ENCODE measurements around the gene SPAG8.

Gene SPAG8

DNA sequence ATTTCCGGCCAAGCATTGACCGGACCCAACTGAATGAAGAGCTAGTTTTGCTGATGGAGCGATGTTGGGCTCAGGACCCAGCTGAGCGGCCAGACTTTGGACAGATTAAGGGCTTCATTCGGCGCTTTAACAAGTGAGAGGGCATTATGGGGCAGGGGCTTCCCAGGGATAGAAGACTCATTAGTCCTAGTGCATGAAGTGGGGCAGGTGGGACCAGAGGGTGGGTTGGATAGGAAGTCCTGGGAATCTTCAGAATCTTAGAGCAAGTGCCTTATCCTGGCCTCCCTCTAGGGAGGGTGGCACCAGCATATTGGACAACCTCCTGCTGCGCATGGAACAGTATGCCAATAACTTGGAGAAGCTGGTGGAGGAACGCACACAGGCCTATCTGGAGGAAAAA, 6.0 kb downstream of the SPAG8 start:
- no peak for DNase-seq

DNA sequence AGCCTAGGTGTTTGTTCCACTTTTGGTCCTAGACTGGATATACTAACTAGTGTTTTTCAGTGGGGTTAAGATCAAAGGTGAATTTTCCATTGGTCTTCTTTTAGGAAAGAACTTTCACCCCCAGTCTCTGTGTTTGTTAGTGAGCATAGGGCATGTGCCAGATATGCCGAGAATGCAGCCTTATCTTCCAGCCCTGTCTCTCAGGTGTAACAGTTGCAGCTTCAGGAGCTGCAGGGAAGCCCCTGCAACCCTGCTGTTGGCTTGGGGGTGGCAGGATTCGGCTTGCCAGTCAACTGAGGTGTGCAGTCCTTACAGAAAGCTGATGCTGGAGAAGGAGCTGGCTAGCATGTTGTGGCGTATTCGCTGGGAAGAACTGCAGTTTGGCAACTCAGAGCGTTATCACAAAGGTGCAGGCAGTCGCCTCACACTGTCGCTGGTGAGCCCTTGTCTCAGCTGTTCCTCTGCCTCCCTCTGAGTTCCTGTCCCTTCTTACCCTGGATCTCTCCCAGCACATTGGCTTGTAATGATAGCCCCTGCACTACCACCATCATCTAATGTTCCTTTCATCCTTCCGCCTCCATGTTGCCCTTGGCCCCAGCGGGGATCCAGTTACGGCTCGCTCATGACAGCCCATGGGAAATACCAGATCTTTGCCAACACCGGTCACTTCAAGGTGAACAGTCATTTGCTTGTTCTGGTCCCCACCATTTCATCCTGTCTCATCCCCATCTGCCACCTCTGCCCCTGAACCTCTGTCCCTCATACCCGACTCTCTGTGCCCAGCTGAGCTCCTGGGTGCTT, 10.5 kb downstream of the SPAG8 start:
- no peak for DNase-seq

DNA sequence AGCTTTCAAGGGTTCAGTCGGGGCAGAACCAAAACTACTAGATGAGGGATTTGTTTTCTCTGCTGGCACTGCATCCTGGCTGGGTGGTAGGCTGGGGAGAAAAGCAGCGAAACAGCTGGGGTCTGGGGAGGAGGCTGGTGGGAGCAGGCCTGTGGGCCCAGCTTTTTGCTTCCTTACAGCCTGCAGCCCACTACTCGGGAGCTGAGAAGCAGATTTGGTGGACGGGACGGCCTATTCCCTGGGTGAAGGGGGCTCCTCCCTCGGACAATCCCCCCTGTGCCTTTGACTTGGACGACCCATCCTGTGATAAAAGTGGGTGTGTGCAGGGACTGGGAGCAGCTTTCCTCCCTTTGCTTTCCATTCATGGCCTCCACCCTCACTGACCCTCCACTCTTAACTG, 11.5 kb downstream of the SPAG8 start:
- DNase-seq = no peak

DNA sequence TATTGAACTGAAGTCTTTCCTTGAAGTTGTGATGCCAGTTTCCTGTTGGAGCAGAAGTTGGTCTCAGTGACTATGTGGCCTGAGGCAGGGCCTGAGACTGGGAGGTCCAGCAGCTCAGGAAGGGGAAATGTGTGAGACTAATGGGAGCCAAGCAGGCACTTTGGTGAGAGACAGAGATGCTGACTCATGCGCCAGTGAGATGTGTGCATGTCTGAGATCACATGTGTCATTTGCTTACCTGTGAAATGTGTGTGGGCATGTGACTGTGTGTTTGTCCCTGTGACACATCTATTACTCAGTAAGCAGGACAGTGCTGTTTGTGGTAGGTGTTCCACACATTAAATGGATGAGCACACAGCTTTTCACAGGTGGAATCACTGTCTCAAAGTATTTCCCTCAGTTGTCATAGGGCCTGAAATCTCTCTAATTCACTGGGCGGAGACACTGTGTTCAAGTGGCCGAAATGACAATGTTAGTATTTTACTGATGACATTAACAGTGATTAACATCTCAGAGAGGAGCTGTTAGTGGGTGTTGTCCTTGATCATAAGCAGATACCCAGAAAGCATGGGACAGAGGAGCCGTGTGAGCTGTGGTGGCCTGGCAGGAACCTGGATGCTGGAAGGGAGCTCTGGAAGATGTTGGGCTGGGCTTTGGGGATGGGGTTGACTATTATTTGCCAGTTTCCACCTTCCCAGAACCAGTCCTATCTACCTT, 13.2 kb downstream of the SPAG8 start:
- DNase-seq = no peak

DNA sequence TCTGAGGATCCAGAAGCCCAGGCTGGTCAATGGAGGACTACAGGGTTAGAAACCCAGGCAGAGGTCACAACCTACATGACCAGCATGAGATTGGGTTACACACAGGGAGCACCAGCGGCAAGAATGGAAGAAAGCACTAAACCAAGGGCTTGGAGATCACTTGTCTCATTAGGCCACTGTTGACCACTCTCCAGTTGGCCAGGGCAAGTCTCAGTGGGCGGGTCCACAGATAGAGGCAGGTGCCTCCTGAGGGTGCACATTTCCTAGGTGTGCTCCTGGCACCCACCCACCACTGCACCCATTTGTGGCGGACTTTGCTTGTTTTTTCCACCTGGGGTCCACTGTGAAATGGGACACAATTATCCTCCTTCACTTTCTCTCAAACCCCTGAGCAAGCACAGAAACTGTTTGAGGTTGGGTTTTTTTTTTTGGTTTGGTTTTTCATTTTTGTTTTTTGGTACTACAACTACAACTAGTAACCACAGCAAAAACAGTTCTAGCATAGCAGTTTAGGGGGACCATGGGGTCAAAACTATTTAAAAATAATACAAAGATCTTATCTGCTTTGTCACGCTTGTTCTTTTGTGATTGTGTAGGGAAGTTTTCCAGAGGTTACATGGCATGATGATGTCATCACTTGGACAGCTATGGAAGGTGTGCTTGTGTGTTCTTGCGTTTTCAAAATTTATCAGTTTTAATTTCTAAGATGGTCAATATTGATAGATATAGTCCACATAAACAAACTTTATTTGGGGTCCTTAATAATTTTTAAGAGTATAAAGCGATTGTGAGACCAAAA, 14.6 kb downstream of the SPAG8 start:
- no peak for DNase-seq

DNA sequence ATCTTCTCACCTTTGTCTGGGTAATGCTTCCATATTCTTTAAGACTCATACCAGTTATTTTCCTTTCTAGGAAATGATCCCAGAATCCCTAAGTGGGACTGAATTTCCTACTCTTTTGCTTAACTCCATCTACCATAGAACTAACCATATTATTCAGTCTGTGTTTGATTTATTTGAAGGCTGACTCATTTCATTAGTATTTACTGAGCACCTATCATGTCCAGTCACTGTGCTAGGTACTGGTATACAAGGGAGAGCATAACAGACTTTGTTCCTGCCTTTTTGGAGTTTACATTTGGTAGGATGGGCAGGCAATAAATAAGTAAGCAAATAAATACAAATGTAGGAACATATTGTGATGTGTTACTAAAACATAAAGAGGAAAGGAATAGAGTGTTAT, 16.4 kb downstream of the SPAG8 start:
- no peak for DNase-seq

DNA sequence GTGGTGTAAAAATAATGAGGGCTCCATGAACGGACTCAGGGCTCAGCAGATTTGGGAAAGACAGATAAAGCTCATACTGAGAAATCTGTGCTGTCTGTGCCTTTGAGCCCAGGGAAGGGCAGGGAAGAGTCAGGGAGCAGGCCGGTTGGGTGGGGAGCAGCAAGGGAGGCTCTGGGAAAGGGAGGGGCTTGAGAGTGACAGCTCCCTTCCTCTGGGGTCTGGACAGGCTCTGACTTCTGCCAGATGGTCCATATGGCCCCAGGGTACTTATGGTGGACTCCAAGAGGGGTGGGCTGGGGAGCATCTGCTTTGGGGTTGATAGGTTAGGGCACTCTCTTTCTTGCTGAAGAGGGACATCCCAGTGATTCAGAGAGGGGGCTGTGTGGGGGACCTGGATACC, 18.6 kb downstream of the SPAG8 start:
- no peak for DNase-seq

DNA sequence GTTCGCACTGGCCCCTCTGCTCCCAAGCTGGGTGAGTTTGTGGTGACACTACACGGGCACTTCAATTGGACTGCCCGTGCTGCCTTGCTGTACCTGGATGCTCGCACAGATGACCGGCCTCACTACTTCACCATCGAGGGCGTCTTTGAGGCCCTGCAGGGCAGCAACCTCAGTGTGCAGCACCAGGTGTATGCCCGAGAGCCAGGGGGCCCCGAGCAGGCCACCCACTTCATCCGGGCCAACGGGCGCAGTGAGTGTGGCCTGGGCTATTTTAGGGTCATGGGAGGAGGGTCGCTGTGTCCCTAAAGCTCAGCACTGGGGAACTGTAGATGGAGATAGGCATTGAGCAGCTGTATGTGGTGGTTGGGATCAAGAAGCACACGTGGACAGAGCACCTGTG, 19.2 kb downstream of the SPAG8 start:
- no peak for DNase-seq

DNA sequence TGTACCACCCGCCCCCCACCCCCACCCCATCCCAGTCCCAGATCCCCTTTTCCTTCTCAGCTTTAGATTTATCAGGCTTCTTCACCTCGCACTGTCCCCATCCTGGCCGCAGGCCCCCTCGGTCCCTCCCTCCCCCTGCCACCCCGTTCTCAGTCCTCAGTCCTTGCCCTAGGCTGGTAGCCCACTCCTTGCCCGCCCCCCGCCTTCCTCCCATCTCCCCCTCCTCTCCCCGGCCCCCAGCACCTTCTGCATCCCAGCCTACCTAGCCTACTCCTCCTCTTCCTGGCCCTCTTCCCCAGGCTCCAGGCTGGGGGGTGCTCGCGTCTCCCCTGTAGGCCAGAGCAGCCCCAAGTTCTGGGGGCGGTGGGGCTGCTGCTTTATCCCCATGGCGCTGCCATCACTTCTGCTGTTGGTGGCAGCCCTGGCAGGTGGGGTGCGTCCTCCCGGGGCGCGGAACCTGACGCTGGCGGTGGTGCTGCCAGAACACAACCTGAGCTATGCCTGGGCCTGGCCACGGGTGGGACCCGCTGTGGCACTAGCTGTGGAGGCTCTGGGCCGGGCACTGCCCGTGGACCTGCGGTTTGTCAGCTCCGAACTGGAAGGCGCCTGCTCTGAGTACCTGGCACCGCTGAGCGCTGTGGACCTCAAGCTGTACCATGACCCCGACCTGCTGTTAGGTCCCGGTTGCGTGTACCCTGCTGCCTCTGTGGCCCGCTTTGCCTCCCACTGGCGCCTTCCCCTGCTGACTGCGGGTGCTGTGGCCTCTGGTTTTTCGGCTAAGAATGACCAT, 19.8 kb downstream of the SPAG8 start:
- DNase-seq = no peak

DNA sequence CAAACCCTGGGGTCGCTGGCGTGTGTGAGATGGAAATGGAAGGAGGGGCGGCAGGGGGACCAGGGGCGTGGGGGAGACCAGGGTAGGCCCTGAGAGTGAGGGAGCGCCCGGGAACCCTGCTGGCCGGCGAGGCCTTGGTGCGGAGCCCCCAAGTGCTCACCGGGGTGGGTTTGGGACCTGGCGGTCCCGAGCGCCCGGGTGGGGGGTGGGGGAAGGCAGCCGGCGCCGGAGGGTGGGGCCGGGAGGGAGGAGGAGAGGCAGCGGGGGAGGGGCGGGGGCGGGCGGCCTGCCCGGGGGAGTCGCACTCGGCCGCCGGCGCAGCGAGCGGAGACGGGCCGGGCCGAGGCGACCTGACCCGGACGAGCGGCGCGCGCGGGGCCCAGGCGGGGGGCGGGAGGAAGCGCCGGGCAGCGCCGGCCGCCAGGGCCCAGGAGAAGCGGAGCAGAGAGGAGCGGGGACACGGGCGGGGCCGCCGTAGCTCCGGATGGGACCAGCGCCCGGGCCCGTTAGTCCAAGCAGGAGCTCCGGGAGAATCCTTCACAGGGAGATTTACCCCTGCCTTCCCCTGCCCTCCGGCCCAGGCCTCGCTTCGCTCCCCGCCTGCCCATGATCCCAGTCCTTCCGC, 20.7 kb downstream of the SPAG8 start, which contains the start of gene NPR2:
Gene NPR2 (plus strand): TSS at position 295 of the 625 bp plus-strand sequence. CDS start 818 bp downstream, outside the sequence.
- no peak for DNase-seq

DNA sequence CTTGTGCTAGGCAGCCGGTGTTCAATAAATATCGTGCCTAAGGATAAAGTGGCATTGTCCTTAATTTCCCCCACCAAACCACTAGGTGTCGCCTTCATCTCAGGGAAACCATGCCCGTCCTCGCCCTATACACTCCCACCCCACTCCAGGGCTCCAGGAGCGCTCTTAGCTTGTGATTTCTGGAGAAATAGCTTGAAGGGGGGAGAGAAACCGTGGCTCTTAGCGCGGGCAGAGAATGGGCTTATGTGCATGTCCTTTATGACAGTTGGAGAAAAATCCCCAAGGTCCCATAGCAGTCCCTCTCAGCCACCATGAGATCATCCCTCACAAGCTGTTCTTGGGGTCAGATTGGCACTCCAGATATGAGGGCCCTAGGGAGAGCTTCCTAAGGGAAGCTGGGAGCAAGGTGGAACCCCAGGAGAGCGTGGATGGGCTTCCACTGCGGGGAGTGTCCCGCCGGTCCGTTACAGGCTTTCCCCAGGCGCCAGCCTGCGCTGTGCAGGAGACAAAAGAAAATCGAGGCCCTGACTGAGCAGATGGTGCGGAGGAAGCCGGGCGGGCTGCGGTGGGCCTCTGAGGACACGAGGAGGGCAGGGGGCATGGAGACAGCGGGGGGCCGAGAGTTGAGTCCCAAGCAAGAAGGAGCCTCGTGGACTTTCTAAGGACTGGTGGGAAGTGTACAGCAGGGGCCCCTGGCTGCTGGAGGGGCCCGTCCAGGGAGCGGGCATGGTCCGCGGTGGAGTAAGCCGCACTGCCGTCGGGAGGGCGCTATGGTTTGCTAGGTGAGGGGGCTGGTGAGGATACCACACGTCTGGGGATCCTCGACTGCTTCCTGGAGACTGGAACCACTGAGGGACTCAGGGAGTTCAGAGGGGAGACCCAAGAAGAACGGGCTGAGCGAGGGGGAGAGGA, 21.4 kb downstream of the SPAG8 start:
- no peak for DNase-seq

DNA sequence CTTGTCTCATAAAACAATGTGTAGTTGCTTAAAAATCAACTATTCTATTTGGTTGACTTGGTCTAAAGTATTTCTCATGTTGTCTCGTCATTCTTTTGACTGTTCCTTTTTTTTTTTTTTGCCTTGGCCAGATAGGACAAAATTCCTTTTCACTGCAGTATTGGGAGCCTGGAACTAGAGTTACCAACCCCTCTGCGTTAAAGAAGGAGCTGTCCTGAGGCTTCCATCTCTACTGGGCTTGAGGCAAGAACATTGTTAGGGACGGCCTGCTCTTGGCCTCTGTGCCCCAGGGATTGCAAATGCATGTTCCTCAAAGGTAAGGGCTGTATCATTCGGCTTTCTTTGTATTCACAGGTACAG, 22.1 kb downstream of the SPAG8 start:
- DNase-seq = no peak

DNA sequence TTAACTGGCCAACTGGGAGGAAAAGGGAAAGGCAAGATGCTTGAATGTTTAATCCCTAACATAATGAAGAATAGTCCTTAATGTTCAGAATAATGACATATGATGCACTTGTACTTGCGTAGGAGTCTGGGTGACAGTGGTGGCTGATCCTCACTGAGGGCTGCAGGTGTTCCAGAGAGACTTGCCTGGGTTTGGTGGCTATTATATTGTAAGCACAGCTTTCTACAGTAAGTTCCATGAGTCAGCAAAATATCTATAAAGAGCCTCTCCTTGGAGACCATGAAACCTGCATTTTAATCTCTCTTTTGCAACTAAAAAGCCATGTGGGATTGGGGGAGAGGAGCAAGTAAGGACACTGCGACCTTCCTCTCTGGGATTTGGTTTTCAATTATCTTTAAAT, 22.5 kb downstream of the SPAG8 start:
- no peak for DNase-seq

DNA sequence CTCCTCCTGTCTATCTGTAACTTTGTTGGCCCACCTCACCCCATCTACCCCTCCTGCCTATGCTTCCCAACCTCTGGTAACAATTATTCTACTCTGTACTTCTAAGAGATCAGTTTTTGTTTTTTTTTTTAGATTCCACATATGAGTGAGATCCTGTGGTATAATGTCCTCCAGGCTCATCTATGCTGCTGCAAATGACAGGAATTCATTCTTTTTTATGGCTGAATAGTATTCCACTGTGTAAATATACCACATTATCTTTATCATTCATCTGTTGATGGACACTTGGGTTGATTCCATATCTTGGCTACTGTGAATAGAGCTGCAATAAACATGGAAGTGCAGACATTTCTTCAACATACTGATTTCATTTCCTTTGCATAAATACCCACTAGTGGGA, 28.6 kb downstream of the SPAG8 start:
- no peak for DNase-seq

DNA sequence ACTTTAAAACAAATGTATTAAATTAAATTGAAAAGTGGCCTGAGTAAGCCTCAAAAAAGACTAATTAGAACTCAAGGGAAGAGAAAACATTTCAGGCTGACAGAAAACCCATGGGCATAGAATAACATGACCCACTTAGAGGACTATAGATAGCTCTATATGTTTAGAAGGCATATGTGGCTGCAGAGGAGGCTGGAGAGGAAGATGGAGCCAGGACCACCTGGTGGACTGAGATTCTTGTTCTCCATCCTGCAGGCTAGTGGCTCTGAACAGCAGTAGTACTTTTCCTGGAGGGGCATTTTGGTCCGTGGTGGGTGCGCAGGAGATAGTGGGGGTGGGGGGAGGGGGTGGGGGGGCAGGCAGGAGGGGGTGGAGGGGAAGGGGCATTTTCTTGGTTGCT, 31.0 kb downstream of the SPAG8 start:
- DNase-seq = no peak

DNA sequence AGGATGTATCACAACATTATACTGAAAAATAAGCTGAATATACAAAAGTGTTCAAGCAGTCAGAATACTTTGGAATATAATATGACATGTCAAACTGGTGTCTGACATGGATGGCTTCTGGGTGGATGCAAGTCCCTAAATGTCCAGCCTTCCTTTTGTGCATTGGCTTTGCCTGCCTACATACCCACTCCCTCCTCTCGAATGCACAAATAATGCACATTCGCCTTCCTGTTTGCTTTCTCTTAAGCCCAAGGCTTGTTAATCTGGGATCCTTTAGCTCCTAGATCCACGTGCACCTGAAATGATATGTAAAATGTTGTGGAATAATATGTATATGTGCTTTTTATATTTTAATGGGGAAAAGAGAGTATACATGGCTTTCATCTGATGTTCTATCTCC, 33.6 kb downstream of the SPAG8 start:
- no peak for DNase-seq

DNA sequence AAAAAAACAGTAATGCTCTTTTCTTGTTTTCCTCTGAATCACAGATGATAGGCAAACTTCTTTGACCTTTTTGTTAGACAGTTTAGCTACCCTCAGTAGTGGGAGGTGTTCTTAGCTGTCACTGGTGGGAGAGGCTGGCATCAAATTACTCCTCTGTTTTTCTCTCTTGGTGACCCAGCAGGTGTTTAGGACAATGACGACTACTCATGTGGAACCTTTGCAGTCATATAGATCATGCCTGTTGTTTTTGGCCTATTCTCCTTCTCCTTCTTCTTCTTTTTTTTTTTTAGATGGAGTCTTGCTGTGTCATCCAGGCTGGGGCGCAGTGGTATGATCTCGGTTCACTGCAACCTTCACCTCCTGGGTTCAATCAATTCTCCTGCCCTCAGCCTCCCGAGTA, 36.0 kb downstream of the SPAG8 start:
- DNase-seq = peak; percentile 57

DNA sequence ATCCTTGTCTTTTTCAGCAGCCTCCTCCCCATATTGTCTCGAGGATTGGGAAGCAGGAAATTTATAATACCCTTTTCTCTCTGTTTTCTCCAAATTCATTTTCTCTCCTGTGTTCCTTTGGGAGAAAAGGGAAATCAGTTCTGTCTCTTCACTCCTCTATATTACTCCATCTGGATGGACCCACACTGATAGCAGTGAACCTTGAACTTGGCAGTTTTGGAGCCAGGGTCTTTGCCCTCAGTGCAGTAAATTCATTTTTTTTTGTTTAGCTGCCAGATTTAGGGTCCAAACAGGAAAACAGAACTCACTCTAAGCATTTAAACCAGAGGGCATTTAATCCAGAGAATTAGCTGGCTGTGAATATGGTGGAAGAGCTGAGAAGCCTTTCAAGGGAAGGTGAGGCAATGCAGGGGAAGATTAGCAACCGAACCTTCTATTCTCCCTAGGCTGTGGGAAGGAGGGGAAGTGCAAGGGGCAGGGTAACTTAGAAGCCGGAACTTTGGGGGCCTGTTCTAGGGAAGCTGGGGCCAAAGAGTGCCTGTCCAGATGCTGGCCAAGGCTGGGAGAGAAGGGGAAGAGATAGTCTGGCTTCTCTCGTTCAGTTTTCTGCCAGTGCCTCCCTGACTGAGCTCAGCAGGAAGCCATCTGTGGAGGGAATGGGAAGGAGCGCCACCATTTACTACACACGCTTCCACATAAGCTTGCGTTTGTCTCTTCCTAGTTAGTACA, 37.0 kb downstream of the SPAG8 start:
- DNase-seq = peak; percentile 80

DNA sequence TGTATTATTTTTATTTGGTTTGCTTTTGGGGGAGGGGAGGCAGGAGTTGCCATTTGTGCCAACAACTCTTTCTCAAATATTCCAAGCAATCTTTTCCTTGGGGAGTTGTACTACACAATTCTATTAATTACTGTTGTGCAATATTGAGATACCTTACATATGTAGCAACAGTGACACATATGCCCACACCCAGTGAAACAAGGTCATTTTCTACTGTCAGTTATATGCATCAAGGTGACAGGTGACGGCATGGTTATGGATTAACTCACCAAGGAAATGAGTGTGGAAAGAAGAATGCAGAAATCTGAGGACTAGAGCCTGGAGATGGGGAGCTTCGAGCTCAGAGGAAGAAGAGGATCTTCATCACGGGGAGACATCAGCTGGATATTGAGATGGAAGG, 40.1 kb downstream of the SPAG8 start:
- no peak for DNase-seq

DNA sequence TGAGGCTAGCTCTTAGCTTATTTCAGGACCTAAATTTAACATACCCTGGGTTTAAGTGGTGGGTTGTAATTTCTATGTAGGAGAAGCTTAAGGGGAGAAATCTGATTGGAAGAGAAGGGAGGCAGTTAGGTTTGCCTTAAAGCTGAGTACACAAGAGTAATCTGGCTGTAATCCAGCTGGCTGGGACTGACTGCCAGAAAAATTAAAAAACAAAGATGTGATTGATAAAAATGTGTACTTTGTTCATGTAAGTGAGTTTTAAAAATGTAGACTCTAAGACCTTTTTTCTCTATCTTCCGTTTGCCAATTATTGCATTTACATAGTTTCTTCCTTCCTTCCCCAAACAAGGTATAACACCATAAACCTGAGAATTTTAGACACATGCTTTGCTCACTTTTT, 40.5 kb downstream of the SPAG8 start:
- no peak for DNase-seq

DNA sequence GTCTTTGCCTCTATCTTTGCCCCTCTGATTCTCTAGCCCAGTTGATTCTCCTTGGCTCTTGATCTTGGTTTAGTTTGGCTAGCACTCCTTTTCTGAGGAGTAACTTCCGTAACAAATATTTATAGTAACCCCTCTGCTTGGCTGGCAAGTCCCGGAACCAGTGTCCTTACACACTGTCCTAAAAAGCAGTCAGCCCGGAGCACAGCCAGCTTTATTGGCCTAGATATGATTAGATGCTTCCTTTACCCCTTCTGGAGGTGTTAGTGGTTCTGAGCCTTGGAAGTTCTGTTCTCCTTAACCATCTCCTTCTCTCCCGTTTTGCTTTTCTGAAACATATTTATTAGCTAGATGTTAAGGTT, 41.0 kb downstream of the SPAG8 start:
- no peak for DNase-seq

All from GF-D8 (cell line).